GM18907 (cell line): ENCODE results near the gene KCNV2.

ENCODE experiments used
- ATAC-seq: cut with Tn5 transposase; IDR thresholded peaks from one replicate; pipeline ENCODE4 v1.9.1; 2021; ENCODE audit warnings: mild to moderate bottlenecking, moderate library complexity; ENCODE audit not compliant: unreplicated experiment

KCNV2 gene

GRCh38 chr9:2758162-2758897 is 41.0 kb downstream of the KCNV2 start:
- ATAC-seq: no peak

- ATAC-seq: no peak
These were observed 41.7 kb downstream of the KCNV2 start for GRCh38 chr9:2758898-2759510.

GRCh38 chr9:2761424-2761823 is 44.1 kb downstream of the KCNV2 start:
- peak; percentile 84 for ATAC-seq

GRCh38 chr9:2764353-2764752 is 47.0 kb downstream of the KCNV2 start:
- peak; percentile 58 for ATAC-seq

GRCh38 chr9:2765250-2765880 is 48.1 kb downstream of the KCNV2 start:
- no peak for ATAC-seq

- ATAC-seq: no peak
These were observed 50.7 kb downstream of the KCNV2 start for GRCh38 chr9:2767800-2768677.

- ATAC-seq: no peak
These were observed 53.8 kb downstream of the KCNV2 start for GRCh38 chr9:2771087-2771486.

GRCh38 chr9:2771661-2772060 is 54.4 kb downstream of the KCNV2 start:
- ATAC-seq: no peak

GRCh38 chr9:2777454-2777853 is 60.1 kb downstream of the KCNV2 start:
- no peak for ATAC-seq

- ATAC-seq: no peak
These were observed 61.5 kb downstream of the KCNV2 start for GRCh38 chr9:2778816-2779215.
